ENCODE data around the gene TUFT1.

- TF ChIP-seq, protein P1, sequence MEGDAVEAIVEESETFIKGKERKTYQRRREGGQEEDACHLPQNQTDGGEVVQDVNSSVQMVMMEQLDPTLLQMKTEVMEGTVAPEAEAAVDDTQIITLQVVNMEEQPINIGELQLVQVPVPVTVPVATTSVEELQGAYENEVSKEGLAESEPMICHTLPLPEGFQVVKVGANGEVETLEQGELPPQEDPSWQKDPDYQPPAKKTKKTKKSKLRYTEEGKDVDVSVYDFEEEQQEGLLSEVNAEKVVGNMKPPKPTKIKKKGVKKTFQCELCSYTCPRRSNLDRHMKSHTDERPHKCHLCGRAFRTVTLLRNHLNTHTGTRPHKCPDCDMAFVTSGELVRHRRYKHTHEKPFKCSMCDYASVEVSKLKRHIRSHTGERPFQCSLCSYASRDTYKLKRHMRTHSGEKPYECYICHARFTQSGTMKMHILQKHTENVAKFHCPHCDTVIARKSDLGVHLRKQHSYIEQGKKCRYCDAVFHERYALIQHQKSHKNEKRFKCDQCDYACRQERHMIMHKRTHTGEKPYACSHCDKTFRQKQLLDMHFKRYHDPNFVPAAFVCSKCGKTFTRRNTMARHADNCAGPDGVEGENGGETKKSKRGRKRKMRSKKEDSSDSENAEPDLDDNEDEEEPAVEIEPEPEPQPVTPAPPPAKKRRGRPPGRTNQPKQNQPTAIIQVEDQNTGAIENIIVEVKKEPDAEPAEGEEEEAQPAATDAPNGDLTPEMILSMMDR (IDR thresholded peaks at IDR 0.05) = no peak
- TF ChIP-seq POLR2A (IDR thresholded peaks at IDR 0.05) = no peak
- TF ChIP-seq EP300 (IDR thresholded peaks at IDR 0.05) = no peak
These were observed 638 bp upstream of the TUFT1 start for GRCh38 chr1:151539321-151540020.
